Muscle layer of duodenum (tissue), 2 donors: ENCODE measurements around the gene CLASP1.
A peak's percentile ranks its signal among the peaks of the same experiment; 100 is the strongest.
"Not testable (repeated sequence)": the region's sequence is repeated elsewhere in the genome, so short reads cannot be mapped to it uniquely, and the experiment has no call there.

Experiments used
- H3K27ac ChIP-seq: one replicate; pipeline ENCODE4 v1.7.0; 2013; ENCODE audit warnings: mild to moderate bottlenecking, low read length
- H3K27me3 ChIP-seq: one replicate; pipeline ENCODE4 v1.7.0; 2013; ENCODE audit warnings: low read depth, mild to moderate bottlenecking, control low read depth, low read length
- H3K36me3 ChIP-seq, 2 donors: one replicate each; pipeline ENCODE4 v1.7.0; 2013; ENCODE audit warnings: low read length in 2 of 2, control low read depth in 1 of 2, mild to moderate bottlenecking in 1 of 2; ENCODE audit not compliant: insufficient read depth in 2 of 2, control insufficient read depth in 1 of 2
- H3K4me1 ChIP-seq, 2 donors: one replicate each; pipeline ENCODE4 v1.7.0; 2013; ENCODE audit warnings: low read length in 2 of 2, mild to moderate bottlenecking in 2 of 2, control low read depth in 1 of 2, moderate library complexity in 1 of 2; ENCODE audit not compliant: insufficient read depth in 2 of 2, control insufficient read depth in 1 of 2
- H3K4me3 ChIP-seq, 2 donors: one replicate each; pipeline ENCODE4 v1.7.0; 2013; ENCODE audit warnings: low read length in 2 of 2, low read depth in 1 of 2, mild to moderate bottlenecking in 1 of 2
- H3K9me3 ChIP-seq, 2 donors: one replicate each; pipeline ENCODE4 v1.7.0; 2013; ENCODE audit warnings: low read length in 2 of 2, control low read depth in 1 of 2, mild to moderate bottlenecking in 1 of 2; ENCODE audit not compliant: control insufficient read depth in 1 of 2
- donor health status: healthy.

The CLASP1 gene

DNA sequence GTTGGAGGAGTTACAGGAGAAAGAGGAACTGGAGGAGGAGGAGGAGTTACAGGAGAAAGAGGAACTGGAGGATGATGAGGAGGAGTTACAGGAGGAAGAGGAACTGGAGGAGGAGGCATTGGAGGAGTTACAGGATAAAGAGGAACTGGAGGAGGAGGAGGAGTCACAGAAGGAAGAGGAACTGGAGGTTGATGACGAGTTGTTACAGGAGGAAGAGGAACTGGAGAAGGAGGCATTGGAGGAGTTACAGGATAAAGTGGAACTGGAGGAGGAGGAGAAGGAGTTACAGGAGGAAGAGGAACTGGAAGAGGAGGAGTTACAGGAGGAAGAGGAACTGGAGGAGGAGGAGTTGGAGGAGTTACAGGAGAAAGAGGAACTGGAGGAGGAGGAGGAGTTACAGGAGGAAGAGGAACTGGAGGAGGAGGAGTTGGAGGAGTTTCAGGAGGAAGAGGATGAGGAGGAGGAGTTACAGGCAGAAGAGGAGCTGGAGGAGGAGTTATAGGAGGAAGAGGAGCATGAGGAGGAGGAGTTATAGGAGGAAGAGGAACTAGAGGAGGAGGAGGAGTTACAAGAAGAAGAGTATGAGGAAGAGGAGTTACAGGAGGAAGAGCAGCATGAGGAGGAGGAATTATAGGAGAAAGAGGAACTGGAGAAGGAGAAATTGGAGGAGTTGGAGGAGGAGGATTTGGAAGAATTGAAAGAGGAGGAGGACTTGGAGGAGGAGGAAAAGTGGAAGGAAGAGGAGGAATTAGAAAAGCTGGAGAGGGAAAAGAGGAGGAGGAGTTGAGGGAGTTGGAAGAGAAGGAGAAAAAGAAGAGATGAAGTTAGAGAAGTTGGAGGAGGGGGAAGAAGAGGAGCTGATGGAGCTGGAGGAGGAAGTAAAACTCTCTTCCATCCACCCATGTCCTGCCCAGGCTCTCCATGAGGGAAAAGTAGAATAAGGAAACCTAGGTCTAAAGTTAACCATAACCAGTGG, 37.2 kb downstream of the CLASP1 start:
- Histone ChIP-seq H3K4me1 (peaks cover 0 to 4% of the 10 kb centered on the region in 2 donors), H3K4me3 (no peak overlapping the region), H3K36me3 (no peaks in the 10 kb centered on the region), H3K27ac (no peak overlapping the region), H3K9me3 (peaks cover 0 to 2% of the 10 kb centered on the region in 2 donors), H3K27me3 (no peaks in the 10 kb centered on the region)

- H3K27ac ChIP-seq, H3K9me3 ChIP-seq, H3K36me3 ChIP-seq, H3K4me3 ChIP-seq, H3K4me1 ChIP-seq, H3K27me3 ChIP-seq: not testable (repeated sequence)
Observed at GRCh38 chr2:121611048-121611649, 38.1 kb downstream of the CLASP1 start.

GRCh38 chr2:121610487-121610874, 38.8 kb downstream of the CLASP1 start:
- H3K4me3 ChIP-seq, H3K4me1 ChIP-seq, H3K27me3 ChIP-seq, H3K9me3 ChIP-seq, H3K27ac ChIP-seq, H3K36me3 ChIP-seq: not testable (repeated sequence)

- Histone ChIP-seq H3K36me3 (peaks cover 5 to 11% of the 10 kb centered on the region in 2 donors), H3K4me3 (no peak overlapping the region), H3K4me1 (peaks cover 0 to 8% of the 10 kb centered on the region in 2 donors), H3K27me3 (no peaks in the 10 kb centered on the region), H3K27ac (no peak overlapping the region), H3K9me3 (peaks cover 0 to 2% of the 10 kb centered on the region in 2 donors)
Observed at GRCh38 chr2:121608967-121609366, 40.3 kb downstream of the CLASP1 start.

DNA sequence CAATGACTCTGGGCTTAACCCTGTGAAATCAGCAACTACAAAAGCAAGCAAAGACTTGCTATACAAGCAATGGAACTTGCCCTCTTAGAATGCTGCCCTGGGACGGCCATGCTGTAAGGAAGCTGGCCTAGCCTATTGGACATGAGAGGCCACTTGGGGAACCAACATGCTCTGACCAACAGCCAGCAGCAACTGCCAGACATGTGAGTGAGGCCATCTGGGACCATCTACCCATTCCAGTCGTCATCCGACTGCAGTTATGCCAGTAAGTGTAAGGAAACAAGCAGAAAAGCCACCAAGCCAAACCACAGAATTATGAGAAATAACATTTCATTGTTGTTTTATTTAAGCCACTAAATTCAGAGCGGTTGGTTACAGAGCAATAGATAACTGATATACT, 40.9 kb downstream of the CLASP1 start:
- H3K4me1 ChIP-seq: peaks cover 0 to 8% of the 10 kb centered on the region in 2 donors
- H3K36me3 ChIP-seq: peaks cover 5 to 11% of the 10 kb centered on the region in 2 donors
- H3K27me3 ChIP-seq: no peaks in the 10 kb centered on the region
- H3K9me3 ChIP-seq: peaks cover 0 to 2% of the 10 kb centered on the region in 2 donors
- H3K27ac ChIP-seq: no peak overlapping the region
- H3K4me3 ChIP-seq: no peak overlapping the region

GRCh38 chr2:121605820-121606733, 43.2 kb downstream of the CLASP1 start:
- Histone ChIP-seq H3K27ac (no peak overlapping the region), H3K4me3 (no peak overlapping the region), H3K36me3 (peaks cover 5 to 11% of the 10 kb centered on the region in 2 donors), H3K9me3 (no peaks in the 10 kb centered on the region), H3K27me3 (no peaks in the 10 kb centered on the region), H3K4me1 (peaks cover 0 to 8% of the 10 kb centered on the region in 2 donors)

- Histone ChIP-seq H3K4me3 (no peak overlapping the region), H3K27me3 (no peaks in the 10 kb centered on the region), H3K4me1 (peaks cover 0 to 8% of the 10 kb centered on the region in 2 donors), H3K36me3 (peaks cover 5 to 11% of the 10 kb centered on the region in 2 donors), H3K9me3 (no peaks in the 10 kb centered on the region), H3K27ac (no peak overlapping the region)
Observed at GRCh38 chr2:121603185-121603584, 46.1 kb downstream of the CLASP1 start.

DNA sequence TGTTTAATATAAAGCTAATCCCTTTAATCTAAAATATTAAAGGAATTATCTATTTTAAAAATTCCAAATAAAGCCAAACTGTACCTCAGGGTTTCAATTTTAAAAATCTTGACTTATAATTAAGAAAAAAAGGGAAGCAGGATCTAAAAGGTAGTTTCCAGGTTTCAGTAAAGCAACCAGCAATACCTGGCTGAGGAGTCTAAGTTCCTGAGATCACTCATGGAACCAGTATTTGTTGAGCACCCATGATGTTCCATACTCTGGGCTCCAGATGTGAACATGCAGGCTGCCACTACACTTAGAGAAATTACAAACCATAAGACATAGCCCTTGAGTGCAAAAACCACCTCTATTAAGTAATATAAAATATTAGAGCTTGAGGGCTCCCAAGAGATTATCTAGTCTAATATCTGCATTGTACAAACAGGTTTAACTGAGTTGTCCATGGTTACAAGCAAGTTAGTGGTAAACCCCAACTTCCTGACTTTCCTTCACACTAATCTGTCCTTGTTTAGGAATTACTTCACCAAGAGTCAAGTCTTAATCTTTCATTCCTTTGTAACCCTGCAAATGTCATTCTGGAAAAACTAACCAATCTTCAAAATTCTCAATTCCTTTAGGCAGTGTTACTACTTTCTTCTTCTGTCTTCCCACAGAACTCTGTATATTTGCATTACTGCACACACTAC, 49.2 kb downstream of the CLASP1 start:
- peaks cover 0 to 18% of the 10 kb centered on the region in 2 donors for H3K4me1 ChIP-seq

DNA sequence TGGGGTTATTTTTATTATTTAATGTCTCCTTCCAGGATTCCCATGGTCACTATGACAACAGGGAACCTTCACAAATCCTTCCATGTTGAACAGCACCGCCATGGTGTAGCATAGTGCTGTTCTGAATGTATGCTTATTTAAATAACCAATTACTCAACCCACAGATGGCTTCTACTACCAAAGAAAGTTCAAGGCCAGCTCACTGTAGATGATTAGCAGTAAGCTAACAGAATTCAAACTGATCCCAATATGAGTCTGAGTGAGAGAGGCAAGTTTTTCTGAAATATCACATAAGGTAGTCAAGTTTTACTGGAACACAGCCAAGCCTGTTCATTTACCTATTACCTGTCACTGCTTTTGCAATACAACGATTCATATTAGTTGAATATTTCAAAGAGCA, 51.2 kb downstream of the CLASP1 start:
- H3K27me3 ChIP-seq: no peaks in the 10 kb centered on the region
- no peak overlapping the region for H3K27ac ChIP-seq
- H3K4me3 ChIP-seq: no peak overlapping the region
- no peaks in the 10 kb centered on the region for H3K36me3 ChIP-seq
- H3K9me3 ChIP-seq: no peaks in the 10 kb centered on the region
- H3K4me1 ChIP-seq: peaks cover 0 to 18% of the 10 kb centered on the region in 2 donors

More for the DNA sequence above, 49.2 kb downstream of the CLASP1 start:
- Histone ChIP-seq H3K9me3 (no peaks in the 10 kb centered on the region), H3K36me3 (peaks cover 4 to 5% of the 10 kb centered on the region in 2 donors), H3K27ac (no peak overlapping the region), H3K27me3 (no peaks in the 10 kb centered on the region), H3K4me3 (no peak overlapping the region)

DNA sequence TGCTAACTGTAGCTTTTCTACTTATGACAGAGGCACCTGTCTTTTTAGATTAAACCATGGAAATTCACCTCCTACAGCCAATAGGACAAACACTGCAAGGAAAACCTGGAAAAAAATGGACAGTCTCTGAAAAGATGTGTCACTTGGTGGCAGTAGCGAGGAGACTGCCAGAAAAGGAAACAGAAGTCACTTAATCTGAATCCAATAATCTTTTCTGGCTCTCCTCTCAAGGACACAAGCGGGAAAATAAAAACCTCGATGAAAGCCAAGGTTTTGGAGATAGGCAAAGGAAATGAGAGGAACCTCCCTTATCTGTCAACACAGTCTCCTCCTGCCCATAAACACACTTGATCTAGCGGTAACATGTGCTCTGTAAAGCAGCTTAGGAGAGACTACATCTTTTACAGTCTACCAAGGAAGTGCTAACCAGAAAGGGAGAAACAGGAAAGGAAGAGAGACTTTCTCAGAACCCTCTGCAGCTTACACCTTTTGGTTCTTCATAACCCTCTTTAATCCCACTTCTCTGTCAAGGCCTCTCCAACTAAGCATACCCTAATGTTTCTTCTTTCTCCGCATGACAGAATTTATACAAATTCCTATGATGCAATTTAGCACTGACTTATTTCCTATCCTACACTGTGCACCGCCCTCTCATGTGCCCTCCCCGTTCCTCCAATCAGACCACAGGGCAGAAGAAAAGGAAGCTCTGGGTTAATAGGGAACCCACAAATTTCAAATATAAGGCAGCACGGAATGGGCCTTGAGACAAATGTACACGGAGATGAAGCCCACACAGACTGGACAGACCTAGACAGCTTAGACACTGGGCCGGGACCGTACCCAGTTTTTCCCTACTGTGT, 52.8 kb downstream of the CLASP1 start:
- Histone ChIP-seq H3K4me1 (peaks cover 0 to 18% of the 10 kb centered on the region in 2 donors), H3K27ac (peak overlapping the region; percentile 65), H3K4me3 (peak overlapping the region in 1 of 2 donors; percentile 33)

More for the DNA sequence above, 52.8 kb downstream of the CLASP1 start:
- no peaks in the 10 kb centered on the region for H3K9me3 ChIP-seq
- H3K27me3 ChIP-seq: no peaks in the 10 kb centered on the region
- no peaks in the 10 kb centered on the region for H3K36me3 ChIP-seq
